Mesothelial cell of epicardium (in vitro differentiated cells): ENCODE measurements around the gene HSP90AA1. TPM values are rescaled to one million over a fixed set of nuclear protein-coding genes. Genes with fewer than 3 reads are reported as not detected.

Experiments
- DNase-seq, 2 experiments: peaks; one replicate each; pipeline ENCODE4 v3.0.0; 2021; ENCODE audit warnings: low spot score in 2 of 2; ENCODE audit not compliant: unreplicated experiment in 2 of 2
- H3K27ac Mint-ChIP-seq: 2 replicates; pipeline ENCODE4 v1.8.0; 2021; ENCODE audit warnings: mixed read lengths
- H3K27me3 Mint-ChIP-seq: 2 replicates; pipeline ENCODE4 v1.8.0; 2021; ENCODE audit warnings: low read depth, mixed read lengths
- H3K36me3 Mint-ChIP-seq: 2 replicates; pipeline ENCODE4 v1.8.0; 2021; ENCODE audit warnings: mixed read lengths
- H3K4me1 Mint-ChIP-seq: 2 replicates; pipeline ENCODE4 v1.8.0; 2021; ENCODE audit warnings: mixed read lengths
- H3K4me3 Mint-ChIP-seq: 2 replicates; pipeline ENCODE4 v1.8.0; 2021; ENCODE audit warnings: mild to moderate bottlenecking, moderate library complexity, mixed read lengths
- H3K9me3 Mint-ChIP-seq: 2 replicates; pipeline ENCODE4 v1.8.0; 2021; ENCODE audit warnings: mixed read lengths
- total RNA-seq: library from RNA; stranded (reverse); gene quantifications from 3 replicates; pipeline ENCODE4 v1.2.1, GENCODE V29; 2021
- TF ChIP-seq, protein P1 (sequence below): fragments of 200-600 bp; sonication (generic); IDR thresholded peaks from one replicate; pipeline ENCODE4 v1.5.0; 2021; ENCODE audit warnings: antibody characterized with exemption; ENCODE audit not compliant: unreplicated experiment

Gene HSP90AA1
- total RNA-seq, 1 donor from 2014 or later: 325 TPM

DNA sequence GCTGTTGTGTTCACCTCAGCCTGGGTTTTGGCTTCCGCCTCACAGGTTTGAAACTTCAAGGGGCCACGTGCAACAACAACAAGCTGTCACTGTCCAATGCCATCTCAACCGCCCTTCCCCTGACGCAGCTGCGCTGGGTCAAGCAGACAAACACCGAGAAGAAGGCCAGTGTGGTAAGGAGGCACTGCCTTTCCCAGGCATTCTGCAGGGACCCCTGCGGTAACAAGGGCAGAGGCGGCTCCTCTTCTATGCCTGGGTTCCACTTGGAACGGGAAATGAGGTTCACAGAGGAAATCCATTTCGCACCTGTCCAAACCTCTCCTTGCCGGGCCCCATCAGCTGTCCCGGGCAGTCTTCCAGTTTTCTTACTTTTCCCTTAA is 36.8 kb downstream of the HSP90AA1 start:
- Mint-ChIP-seq H3K27me3 (no peaks in the 10 kb centered on the region), H3K4me3 (no peak overlapping the region), H3K9me3 (no peaks in the 10 kb centered on the region), H3K27ac (no peak overlapping the region), H3K4me1 (peaks cover under 1% of the 10 kb centered on the region), H3K36me3 (peaks cover 25% of the 10 kb centered on the region)
- DNase-seq: no peak
- TF ChIP-seq, protein P1, sequence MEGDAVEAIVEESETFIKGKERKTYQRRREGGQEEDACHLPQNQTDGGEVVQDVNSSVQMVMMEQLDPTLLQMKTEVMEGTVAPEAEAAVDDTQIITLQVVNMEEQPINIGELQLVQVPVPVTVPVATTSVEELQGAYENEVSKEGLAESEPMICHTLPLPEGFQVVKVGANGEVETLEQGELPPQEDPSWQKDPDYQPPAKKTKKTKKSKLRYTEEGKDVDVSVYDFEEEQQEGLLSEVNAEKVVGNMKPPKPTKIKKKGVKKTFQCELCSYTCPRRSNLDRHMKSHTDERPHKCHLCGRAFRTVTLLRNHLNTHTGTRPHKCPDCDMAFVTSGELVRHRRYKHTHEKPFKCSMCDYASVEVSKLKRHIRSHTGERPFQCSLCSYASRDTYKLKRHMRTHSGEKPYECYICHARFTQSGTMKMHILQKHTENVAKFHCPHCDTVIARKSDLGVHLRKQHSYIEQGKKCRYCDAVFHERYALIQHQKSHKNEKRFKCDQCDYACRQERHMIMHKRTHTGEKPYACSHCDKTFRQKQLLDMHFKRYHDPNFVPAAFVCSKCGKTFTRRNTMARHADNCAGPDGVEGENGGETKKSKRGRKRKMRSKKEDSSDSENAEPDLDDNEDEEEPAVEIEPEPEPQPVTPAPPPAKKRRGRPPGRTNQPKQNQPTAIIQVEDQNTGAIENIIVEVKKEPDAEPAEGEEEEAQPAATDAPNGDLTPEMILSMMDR: no peak

DNA sequence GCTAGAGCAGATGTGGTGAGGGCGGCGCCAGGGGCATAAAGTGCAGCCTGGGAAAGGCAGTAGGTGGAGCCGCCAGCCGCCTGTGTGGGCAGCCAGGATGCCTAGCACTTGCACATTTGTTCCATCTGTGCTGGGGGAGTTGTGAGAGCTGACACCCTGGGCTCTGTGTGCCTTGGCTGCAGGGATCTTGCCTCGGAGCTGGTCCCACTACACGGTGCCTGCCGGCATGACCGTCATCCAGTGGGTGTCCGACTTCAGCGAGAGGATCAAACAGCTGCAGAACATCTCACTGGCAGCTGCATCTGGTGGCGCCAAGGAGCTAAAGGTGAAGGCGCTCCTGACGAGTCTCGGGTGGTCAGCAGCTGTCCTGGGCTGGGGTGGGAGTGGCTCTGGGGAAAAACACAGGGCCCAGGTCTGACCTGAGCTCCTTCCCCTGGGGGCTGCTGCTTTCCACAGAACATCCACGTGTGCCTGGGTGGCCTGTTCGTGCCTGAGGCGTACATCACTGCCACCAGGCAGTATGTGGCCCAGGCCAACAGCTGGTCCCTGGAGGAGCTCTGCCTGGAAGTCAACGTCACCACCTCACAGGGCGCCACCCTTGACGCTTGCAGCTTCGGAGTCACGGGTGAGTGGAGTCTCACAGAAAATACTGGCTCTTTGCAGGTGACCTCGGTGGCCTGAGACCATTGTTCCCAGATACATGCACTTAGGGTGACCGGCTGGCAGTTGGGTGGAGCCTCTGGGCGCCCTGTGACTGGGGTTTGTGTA is 37.4 kb downstream of the HSP90AA1 start:
- no peak overlapping the region for H3K4me3 Mint-ChIP-seq

DNA sequence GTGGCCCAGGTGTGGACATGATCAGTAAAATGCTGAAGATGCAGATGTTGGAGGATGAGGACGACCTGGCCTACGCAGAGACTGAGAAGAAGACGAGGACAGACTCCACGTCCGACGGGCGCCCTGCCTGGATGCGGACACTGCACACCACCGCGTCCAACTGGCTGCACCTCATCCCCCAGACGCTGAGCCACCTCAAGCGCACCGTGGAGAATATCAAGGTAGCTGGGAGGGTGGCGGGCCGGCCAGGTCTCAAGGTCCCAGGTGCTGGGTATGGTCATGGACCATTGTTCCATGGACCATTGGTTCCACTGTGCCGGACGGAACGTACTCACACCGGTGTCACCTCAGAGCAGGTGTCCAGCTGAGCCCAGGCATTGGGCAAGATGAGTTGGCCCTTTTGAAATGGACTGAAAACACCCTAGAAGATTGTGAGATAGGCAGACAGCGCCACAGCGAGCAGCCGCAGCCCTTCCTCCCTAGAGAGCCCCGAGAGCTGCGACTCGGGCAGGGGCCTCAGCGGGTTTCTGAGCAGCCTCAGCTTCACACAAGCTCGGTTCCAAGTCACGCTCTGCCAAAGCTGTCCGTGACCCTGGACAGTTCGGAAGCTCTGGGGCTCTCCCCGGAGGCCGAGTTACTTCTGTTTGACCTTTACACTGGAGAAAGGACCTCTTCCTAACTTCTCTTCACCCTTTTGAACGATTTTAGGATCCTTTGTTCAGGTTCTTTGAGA is 38.9 kb downstream of the HSP90AA1 start:
- Mint-ChIP-seq H3K36me3 (peaks cover 37% of the 10 kb centered on the region), H3K9me3 (no peaks in the 10 kb centered on the region), H3K27ac (no peak overlapping the region), H3K4me1 (no peaks in the 10 kb centered on the region), H3K27me3 (no peaks in the 10 kb centered on the region), H3K4me3 (no peak overlapping the region)
- TF ChIP-seq, protein P1: no peak
- DNase-seq: no peak

More for the DNA sequence above, 37.4 kb downstream of the HSP90AA1 start:
- no peaks in the 10 kb centered on the region for H3K9me3 Mint-ChIP-seq
- peaks cover 26% of the 10 kb centered on the region for H3K36me3 Mint-ChIP-seq
- DNase-seq: no peak
- H3K27me3 Mint-ChIP-seq: no peaks in the 10 kb centered on the region
- H3K27ac Mint-ChIP-seq: no peak overlapping the region
- no peaks in the 10 kb centered on the region for H3K4me1 Mint-ChIP-seq
- TF ChIP-seq, protein P1: no peak

DNA sequence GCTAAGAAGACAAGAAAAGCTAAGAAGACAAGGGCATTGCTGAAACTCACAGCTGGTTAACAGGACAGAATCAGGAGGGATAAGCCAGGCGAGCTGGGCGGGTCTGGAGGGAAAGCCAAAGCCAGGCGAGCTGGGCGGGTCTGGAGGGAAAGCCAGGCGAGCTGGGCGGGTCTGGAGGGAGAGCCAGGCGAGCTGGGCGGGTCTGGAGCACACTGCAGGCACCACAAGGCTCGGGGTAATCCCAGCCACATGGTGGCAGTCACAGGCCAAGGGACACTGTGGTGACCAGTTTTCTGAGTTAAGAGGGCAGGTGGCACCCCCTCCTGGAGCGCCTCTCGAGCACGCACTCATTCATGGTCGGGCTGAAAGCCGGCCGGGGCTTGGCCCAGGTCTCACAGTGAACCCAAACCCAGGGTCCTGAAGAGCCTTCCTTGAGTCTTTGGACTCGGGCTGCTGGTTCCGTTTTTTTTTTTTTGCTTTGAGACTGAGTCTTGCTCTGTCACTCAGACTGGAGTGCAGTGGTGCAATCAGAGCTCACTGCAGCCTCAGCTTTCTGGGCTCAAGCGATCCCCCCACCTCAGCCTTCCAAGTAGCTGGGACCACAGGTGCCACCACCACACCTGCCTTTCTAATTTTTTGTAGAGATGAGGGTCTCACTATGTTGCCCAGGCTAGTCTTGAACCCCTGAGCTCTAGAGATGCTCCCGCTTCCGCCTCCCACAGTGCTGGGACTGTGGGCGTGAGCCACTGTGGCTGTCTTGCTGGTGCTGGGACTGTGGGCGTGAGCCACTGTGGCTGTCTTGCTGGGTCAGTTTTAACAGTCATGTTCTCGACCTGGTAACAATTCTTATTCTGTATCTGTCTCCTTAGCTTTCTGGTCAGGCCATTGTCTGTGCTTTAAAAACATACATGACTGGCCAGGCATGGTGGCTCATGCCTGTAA is 40.2 kb downstream of the HSP90AA1 start:
- peak in 1 of 2 experiments; percentile 56 for DNase-seq
- H3K4me1 Mint-ChIP-seq: no peaks in the 10 kb centered on the region
- H3K9me3 Mint-ChIP-seq: no peaks in the 10 kb centered on the region
- H3K4me3 Mint-ChIP-seq: no peak overlapping the region
- H3K36me3 Mint-ChIP-seq: peaks cover 38% of the 10 kb centered on the region
- TF ChIP-seq, protein P1: no peak
- no peaks in the 10 kb centered on the region for H3K27me3 Mint-ChIP-seq
- no peak overlapping the region for H3K27ac Mint-ChIP-seq

DNA sequence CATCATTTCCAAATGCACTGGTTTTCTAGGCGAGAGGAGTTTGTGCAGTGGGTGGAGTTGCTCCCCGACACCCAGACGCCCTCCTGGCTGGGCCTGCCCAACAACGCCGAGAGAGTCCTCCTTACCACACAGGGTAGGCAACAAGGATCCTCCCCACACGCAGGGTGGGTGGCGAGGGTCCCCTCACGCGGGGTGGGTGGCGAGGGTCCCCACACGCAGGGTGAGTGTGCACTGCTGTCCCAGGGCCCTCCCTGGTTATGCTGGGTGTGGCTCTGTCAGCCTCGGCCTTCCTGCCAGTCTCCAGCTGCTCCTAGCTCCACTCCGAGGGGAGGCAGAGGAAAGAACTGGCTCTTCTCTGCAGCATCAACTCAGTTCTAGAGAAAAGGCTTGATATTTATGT is 42.3 kb downstream of the HSP90AA1 start:
- peaks cover 45% of the 10 kb centered on the region for H3K36me3 Mint-ChIP-seq
- H3K4me1 Mint-ChIP-seq: no peaks in the 10 kb centered on the region
- DNase-seq: no peak
- H3K27me3 Mint-ChIP-seq: no peaks in the 10 kb centered on the region
- H3K27ac Mint-ChIP-seq: no peak overlapping the region
- H3K4me3 Mint-ChIP-seq: no peak overlapping the region
- TF ChIP-seq, protein P1: no peak
- no peaks in the 10 kb centered on the region for H3K9me3 Mint-ChIP-seq
